IMR-90 (cell line): ENCODE data around the gene ABHD12.
A peak's percentile ranks its signal among the peaks of the same experiment; 100 is the strongest.

Experiments
- BHLHE40 ChIP-seq: fragments of 150-350 bp; IDR thresholded peaks from 2 replicates; pipeline ENCODE4 v1.6.1; 2016; ENCODE audit warnings: mild to moderate bottlenecking, low read depth, low read length
- CEBPB ChIP-seq: IDR thresholded peaks from 2 replicates; pipeline ENCODE4 v1.6.1; 2012; ENCODE audit warnings: low read depth, low read length, improper control_type of control experiment
- CHD1 ChIP-seq: IDR thresholded peaks from 2 replicates; pipeline ENCODE4 v1.6.1; 2012; ENCODE audit warnings: low read depth, low read length, improper control_type of control experiment
- MAFK ChIP-seq: IDR thresholded peaks from 2 replicates; pipeline ENCODE4 v1.6.1; 2012; ENCODE audit warnings: low read depth, low read length, improper control_type of control experiment
- MXI1 ChIP-seq: IDR thresholded peaks from 2 replicates; pipeline ENCODE4 v1.6.1; 2012; ENCODE audit warnings: low read depth, mild to moderate bottlenecking, low read length, moderate library complexity, borderline replicate concordance
- POLR2A ChIP-seq: IDR thresholded peaks from 2 replicates; pipeline ENCODE4 v1.6.1; 2012; ENCODE audit warnings: mild to moderate bottlenecking, low read depth, low read length
- RAD21 ChIP-seq: IDR thresholded peaks from 2 replicates; pipeline ENCODE4 v1.6.1; 2012; ENCODE audit warnings: low read length, improper control_type of control experiment
- RFX5 ChIP-seq: IDR thresholded peaks from 2 replicates; pipeline ENCODE4 v1.8.0; 2012; ENCODE audit warnings: low read depth, mild to moderate bottlenecking, low read length, moderate library complexity
- SMC3 ChIP-seq: fragments of 150-350 bp; IDR thresholded peaks from 2 replicates; pipeline ENCODE4 v1.6.1; 2016; ENCODE audit warnings: low read depth, mild to moderate bottlenecking, antibody characterized with exemption, low read length, moderate library complexity
- USF2 ChIP-seq: fragments of 150-350 bp; IDR thresholded peaks from 2 replicates; pipeline ENCODE4 v1.6.1; 2017; ENCODE audit warnings: mild to moderate bottlenecking, antibody characterized with exemption, low read length, low read depth
- TF ChIP-seq, protein P1 (sequence below): conservative IDR thresholded peaks from 2 replicates; pipeline ENCODE4 v1.5.1; 2012; ENCODE audit warnings: mild to moderate bottlenecking, low read depth, low read length, improper control_type of control experiment

DNA sequence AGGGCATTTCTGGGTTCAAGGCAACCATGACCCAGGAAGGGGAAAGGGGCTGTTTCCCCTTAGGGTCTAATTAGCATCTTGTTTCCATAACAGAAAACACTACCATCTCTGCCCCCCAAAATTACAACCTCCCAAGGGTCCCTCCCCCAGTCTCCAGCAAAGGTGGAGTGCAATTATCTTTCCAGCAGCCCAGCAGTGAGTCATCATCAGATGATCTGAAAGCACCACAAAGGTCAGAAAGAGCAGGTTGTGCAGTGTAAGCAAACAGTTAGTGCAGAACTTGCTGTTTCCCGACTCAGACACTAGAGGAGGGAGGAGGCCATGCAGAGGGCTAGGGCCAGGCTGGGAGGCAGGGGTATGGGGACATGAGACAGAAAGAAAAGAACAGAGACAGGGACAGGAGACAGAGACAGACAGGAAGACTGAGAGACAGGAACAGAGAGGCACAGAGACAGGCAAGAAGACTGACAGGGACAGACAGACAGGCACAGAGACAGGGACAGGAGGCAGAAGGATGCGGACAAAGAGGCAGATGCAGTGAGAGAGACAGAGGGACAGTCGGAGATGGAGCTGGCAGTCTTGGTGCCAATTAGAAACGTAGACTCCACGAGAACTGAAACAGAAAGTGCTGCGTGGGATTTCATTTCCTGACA, 80.2 kb downstream of the ABHD12 start:
- TF ChIP-seq RFX5 (no peak), CEBPB (peak; percentile 49; the same call in 1 of the 2 replicates), POLR2A (peak; percentile 76; the same call in 1 of the 2 replicates), CHD1 (no peak; the same call in 1 of the 2 replicates), RAD21 (peak; percentile 78), SMC3 (peak; percentile 63), MXI1 (no peak), USF2 (no peak; the same call in 1 of the 2 replicates), BHLHE40 (peak; percentile 49; the same call in 1 of the 2 replicates), MAFK (peak; percentile 84)
- TF ChIP-seq, protein P1, sequence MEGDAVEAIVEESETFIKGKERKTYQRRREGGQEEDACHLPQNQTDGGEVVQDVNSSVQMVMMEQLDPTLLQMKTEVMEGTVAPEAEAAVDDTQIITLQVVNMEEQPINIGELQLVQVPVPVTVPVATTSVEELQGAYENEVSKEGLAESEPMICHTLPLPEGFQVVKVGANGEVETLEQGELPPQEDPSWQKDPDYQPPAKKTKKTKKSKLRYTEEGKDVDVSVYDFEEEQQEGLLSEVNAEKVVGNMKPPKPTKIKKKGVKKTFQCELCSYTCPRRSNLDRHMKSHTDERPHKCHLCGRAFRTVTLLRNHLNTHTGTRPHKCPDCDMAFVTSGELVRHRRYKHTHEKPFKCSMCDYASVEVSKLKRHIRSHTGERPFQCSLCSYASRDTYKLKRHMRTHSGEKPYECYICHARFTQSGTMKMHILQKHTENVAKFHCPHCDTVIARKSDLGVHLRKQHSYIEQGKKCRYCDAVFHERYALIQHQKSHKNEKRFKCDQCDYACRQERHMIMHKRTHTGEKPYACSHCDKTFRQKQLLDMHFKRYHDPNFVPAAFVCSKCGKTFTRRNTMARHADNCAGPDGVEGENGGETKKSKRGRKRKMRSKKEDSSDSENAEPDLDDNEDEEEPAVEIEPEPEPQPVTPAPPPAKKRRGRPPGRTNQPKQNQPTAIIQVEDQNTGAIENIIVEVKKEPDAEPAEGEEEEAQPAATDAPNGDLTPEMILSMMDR: peak; percentile 77
